Peyer's patch (tissue), 4 donors: Measurements from ENCODE around the gene NEDD4L. TPM values are rescaled to one million over a fixed set of nuclear protein-coding genes. Genes with fewer than 3 reads are reported as not detected.

ENCODE experiments used
- DNase-seq, 3 donors: peaks; one replicate each; pipeline ENCODE4 v3.0.0-alpha.2; 2017 to 2019
- H3K27ac ChIP-seq, 4 donors: fragments of 200-600 bp; sonication (generic); one replicate each; pipeline ENCODE4 v1.5.1; 2016 to 2019
- H3K27me3 ChIP-seq, 2 donors: fragments of 200-600 bp; sonication (generic); one replicate each; pipeline ENCODE4 v1.5.1; 2019
- H3K36me3 ChIP-seq, 3 donors: fragments of 200-600 bp; sonication (generic); one replicate each; pipeline ENCODE4 v1.5.1; 2016 to 2019
- H3K4me1 ChIP-seq, 4 donors: fragments of 200-600 bp; sonication (generic); one replicate each; pipeline ENCODE4 v1.5.1; 2016 to 2019
- H3K4me3 ChIP-seq, 4 donors: fragments of 200-600 bp; sonication (generic); 1 replicate in 3 of 4; 2 replicates in 1 of 4; pipeline ENCODE4 v1.5.1; 2016 to 2019; ENCODE audit warnings: mild to moderate bottlenecking in 1 of 4
- H3K9me3 ChIP-seq, 4 donors: fragments of 200-600 bp; sonication (generic); one replicate each; pipeline ENCODE4 v1.5.1; 2016 to 2019; ENCODE audit warnings: mild to moderate bottlenecking in 1 of 4
- CTCF ChIP-seq, 6 experiments: fragments of 450-650 bp in 4 of 6; fragments of 200-600 bp in 2 of 6; sonication (generic) in 1 of 6; IDR thresholded peaks; one replicate each; pipeline ENCODE4 v1.5.1; 2017 to 2019; ENCODE audit warnings: antibody characterized with exemption in 6 of 6, mild to moderate bottlenecking in 3 of 6, moderate library complexity in 1 of 6
- POLR2A ChIP-seq, 2 donors: fragments of 450-650 bp; IDR thresholded peaks; one replicate each; pipeline ENCODE4 v1.5.1; 2017; ENCODE audit warnings: antibody characterized with exemption in 2 of 2, mild to moderate bottlenecking in 2 of 2, moderate library complexity in 2 of 2
- total RNA-seq, 4 donors: library from RNA; depleted of rRNA; stranded (reverse); fragments of >200 nt; gene quantifications; one replicate each; pipeline ENCODE4 v1.1.0, GENCODE V29; 2016

NEDD4L gene
- total RNA-seq, 4 donors from 2014 or later, result 213 to 312 (median 277) TPM

- TF ChIP-seq CTCF (IDR thresholded peaks at IDR 0.05) (no peak), POLR2A (IDR thresholded peaks at IDR 0.05) (no peak)
- Histone ChIP-seq H3K27me3 (no peaks in the 10 kb centered on the region), H3K9me3 (no peaks in the 10 kb centered on the region), H3K36me3 (peaks cover 0 to 65% (median 0%) of the 10 kb centered on the region in 3 donors), H3K4me3 (no peak overlapping the region), H3K4me1 (no peaks in the 10 kb centered on the region), H3K27ac (no peak overlapping the region)
- no peak for DNase-seq
Measured at GRCh38 chr18:58394602-58395425, 350.8 kb downstream of the NEDD4L start.

GRCh38 chr18:58396144-58396543, 352.1 kb downstream of the NEDD4L start:
- Histone ChIP-seq H3K36me3 (peaks cover 0 to 57% (median 0%) of the 10 kb centered on the region in 3 donors), H3K9me3 (no peaks in the 10 kb centered on the region), H3K4me3 (no peak overlapping the region), H3K27ac (no peak overlapping the region), H3K27me3 (no peaks in the 10 kb centered on the region), H3K4me1 (no peaks in the 10 kb centered on the region)
- no peak for DNase-seq
- TF ChIP-seq CTCF (IDR thresholded peaks at IDR 0.05) (no peak), POLR2A (IDR thresholded peaks at IDR 0.05) (no peak)

- no peak for DNase-seq
Measured at GRCh38 chr18:58396966-58397365, 352.9 kb downstream of the NEDD4L start.

GRCh38 chr18:58397385-58398132, 353.5 kb downstream of the NEDD4L start:
- H3K27me3 ChIP-seq, result no peaks in the 10 kb centered on the region
- no peak overlapping the region for H3K27ac ChIP-seq
- H3K36me3 ChIP-seq, result peaks cover 0 to 43% (median 0%) of the 10 kb centered on the region in 3 donors
- H3K9me3 ChIP-seq, result no peaks in the 10 kb centered on the region
- peaks cover 0 to 1% (median 0%) of the 10 kb centered on the region in 4 donors for H3K4me1 ChIP-seq
- H3K4me3 ChIP-seq, result no peak overlapping the region
- no peak for DNase-seq
- TF ChIP-seq CTCF (IDR thresholded peaks at IDR 0.05) (no peak), POLR2A (IDR thresholded peaks at IDR 0.05) (no peak)

More at GRCh38 chr18:58396966-58397365, 352.9 kb downstream of the NEDD4L start:
- H3K9me3 ChIP-seq, result no peaks in the 10 kb centered on the region
- peaks cover 0 to 49% (median 0%) of the 10 kb centered on the region in 3 donors for H3K36me3 ChIP-seq
- H3K4me3 ChIP-seq, result no peak overlapping the region
- H3K27me3 ChIP-seq, result no peaks in the 10 kb centered on the region
- H3K4me1 ChIP-seq, result no peaks in the 10 kb centered on the region
- no peak for TF ChIP-seq CTCF (IDR thresholded peaks at IDR 0.05)
- TF ChIP-seq POLR2A (IDR thresholded peaks at IDR 0.05), result no peak
- H3K27ac ChIP-seq, result no peak overlapping the region

GRCh38 chr18:58398648-58399398, 354.8 kb downstream of the NEDD4L start:
- no peak overlapping the region for H3K4me3 ChIP-seq
- peaks cover 0 to 8% (median 0%) of the 10 kb centered on the region in 4 donors for H3K4me1 ChIP-seq
- no peaks in the 10 kb centered on the region for H3K27me3 ChIP-seq
- H3K9me3 ChIP-seq, result no peaks in the 10 kb centered on the region
- H3K36me3 ChIP-seq, result peaks cover 0 to 35% (median 0%) of the 10 kb centered on the region in 3 donors
- no peak for DNase-seq
- no peak overlapping the region for H3K27ac ChIP-seq
- TF ChIP-seq CTCF (IDR thresholded peaks at IDR 0.05) (no peak), POLR2A (IDR thresholded peaks at IDR 0.05) (no peak)
